Activated CD8-positive, alpha-beta memory T cell treated with anti-CD3 and anti-CD28 coated beads for 48 hours (primary cell): ENCODE data around the gene GLYR1.

Experiments used
- DNase-seq, 3 experiments: peaks; one replicate each; pipeline ENCODE4 v3.0.0-alpha.2; 2020; ENCODE audit warnings: low read depth in 2 of 3, low spot score in 2 of 3

Gene GLYR1

GRCh38 chr16:4850211-4850610, 3.1 kb upstream of the GLYR1 start:
- DNase-seq: no peak

- DNase-seq: peak in 2 of 3 experiments; percentile 6 to 11
Measured at GRCh38 chr16:4847774-4848587, 893 bp upstream of the GLYR1 start.

GRCh38 chr16:4846503-4846900, 586 bp downstream of the GLYR1 start:
- DNase-seq: peak; percentile 9 to 18 (median 11)

GRCh38 chr16:4840984-4841383, 6.1 kb downstream of the GLYR1 start:
- DNase-seq: no peak

- no peak for DNase-seq
Measured at GRCh38 chr16:4839942-4840341, 7.1 kb downstream of the GLYR1 start.

- DNase-seq: no peak
Measured at GRCh38 chr16:4837733-4838501, 9.2 kb downstream of the GLYR1 start.

- DNase-seq: no peak
Measured at GRCh38 chr16:4836727-4837126, 10.4 kb downstream of the GLYR1 start.

GRCh38 chr16:4833584-4833983, 13.5 kb downstream of the GLYR1 start:
- DNase-seq: no peak

GRCh38 chr16:4832698-4833343, 14.3 kb downstream of the GLYR1 start:
- DNase-seq: no peak

- DNase-seq: no peak
Measured at GRCh38 chr16:4831616-4832015, 15.5 kb downstream of the GLYR1 start.

GRCh38 chr16:4830408-4830807, 16.7 kb downstream of the GLYR1 start:
- no peak for DNase-seq

GRCh38 chr16:4828567-4829321, 18.3 kb downstream of the GLYR1 start:
- DNase-seq: no peak

- DNase-seq: no peak
Measured at GRCh38 chr16:4826980-4827379, 20.1 kb downstream of the GLYR1 start.

- DNase-seq: no peak
Measured at GRCh38 chr16:4826526-4826925, 20.6 kb downstream of the GLYR1 start.

GRCh38 chr16:4825196-4825595, 21.9 kb downstream of the GLYR1 start:
- no peak for DNase-seq

GRCh38 chr16:4820652-4821051, 26.4 kb downstream of the GLYR1 start:
- DNase-seq: no peak

GRCh38 chr16:4814542-4815173, 32.4 kb downstream of the GLYR1 start:
- DNase-seq: no peak

- no peak for DNase-seq
Measured at GRCh38 chr16:4814046-4814445, 33.0 kb downstream of the GLYR1 start.

- DNase-seq: no peak
Measured at GRCh38 chr16:4813251-4814003, 33.7 kb downstream of the GLYR1 start.

GRCh38 chr16:4811773-4812172, 35.3 kb downstream of the GLYR1 start:
- no peak for DNase-seq
